ENCODE measurements around the gene MAP3K5.

DNA sequence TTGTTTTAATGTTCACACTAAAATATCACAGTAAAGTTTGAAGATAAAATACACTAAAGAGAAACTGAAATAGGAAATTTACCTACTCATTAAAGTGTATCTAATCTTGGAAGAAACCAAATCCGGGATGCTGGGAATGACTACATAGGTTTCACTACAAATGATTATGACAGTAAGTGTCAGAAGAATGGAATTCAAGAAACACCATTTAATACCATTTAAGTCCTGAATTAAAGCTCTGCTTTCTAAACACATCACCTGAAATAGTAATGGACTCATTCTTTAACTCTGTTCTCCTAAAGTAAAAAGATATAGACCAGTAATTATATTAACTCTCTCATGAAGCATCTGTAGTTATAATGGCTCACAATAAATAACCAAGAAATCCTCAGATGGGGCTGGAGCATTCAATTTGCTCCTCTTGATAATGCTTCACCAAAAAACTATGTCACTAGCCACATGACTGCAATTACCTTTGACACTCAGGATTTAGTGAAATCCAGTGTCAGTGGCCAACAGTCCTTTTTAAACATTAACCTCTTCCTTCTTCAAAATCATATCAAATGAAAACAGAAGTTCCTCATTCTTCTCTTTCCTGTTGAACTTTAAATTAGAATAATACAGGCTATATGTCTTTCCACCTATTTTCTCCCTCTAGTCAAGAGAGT lies 283.4 kb downstream of the MAP3K5 start:
- TF ChIP-seq POLR2A (IDR thresholded peaks at IDR 0.05) = no peak
- TF ChIP-seq, protein P1, sequence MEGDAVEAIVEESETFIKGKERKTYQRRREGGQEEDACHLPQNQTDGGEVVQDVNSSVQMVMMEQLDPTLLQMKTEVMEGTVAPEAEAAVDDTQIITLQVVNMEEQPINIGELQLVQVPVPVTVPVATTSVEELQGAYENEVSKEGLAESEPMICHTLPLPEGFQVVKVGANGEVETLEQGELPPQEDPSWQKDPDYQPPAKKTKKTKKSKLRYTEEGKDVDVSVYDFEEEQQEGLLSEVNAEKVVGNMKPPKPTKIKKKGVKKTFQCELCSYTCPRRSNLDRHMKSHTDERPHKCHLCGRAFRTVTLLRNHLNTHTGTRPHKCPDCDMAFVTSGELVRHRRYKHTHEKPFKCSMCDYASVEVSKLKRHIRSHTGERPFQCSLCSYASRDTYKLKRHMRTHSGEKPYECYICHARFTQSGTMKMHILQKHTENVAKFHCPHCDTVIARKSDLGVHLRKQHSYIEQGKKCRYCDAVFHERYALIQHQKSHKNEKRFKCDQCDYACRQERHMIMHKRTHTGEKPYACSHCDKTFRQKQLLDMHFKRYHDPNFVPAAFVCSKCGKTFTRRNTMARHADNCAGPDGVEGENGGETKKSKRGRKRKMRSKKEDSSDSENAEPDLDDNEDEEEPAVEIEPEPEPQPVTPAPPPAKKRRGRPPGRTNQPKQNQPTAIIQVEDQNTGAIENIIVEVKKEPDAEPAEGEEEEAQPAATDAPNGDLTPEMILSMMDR (IDR thresholded peaks at IDR 0.05) = no peak
